Trophoblast cell (in vitro differentiated cells and primary cell): Measurements from ENCODE around the gene POLE4. TPM values are rescaled to one million over a fixed set of nuclear protein-coding genes. Genes with fewer than 3 reads are reported as not detected.

Source experiments
- DNase-seq, 2 donors: peaks; one replicate each; pipeline ENCODE4 v3.0.0-alpha.2; 2016
- H2AFZ ChIP-seq: 2 replicates; pipeline ENCODE4 v1.6.1; 2013; ENCODE audit warnings: low read length, moderate library complexity, mild to moderate bottlenecking; ENCODE audit not compliant: insufficient read depth, poor library complexity
- H2AK5ac ChIP-seq: 2 replicates; pipeline ENCODE4 v1.6.1; 2013; ENCODE audit warnings: mild to moderate bottlenecking, low read length
- H2BK120ac ChIP-seq: 2 replicates; pipeline ENCODE4 v1.6.1; 2013; ENCODE audit warnings: low read length, mild to moderate bottlenecking, moderate library complexity; ENCODE audit not compliant: insufficient read depth, poor library complexity
- H2BK12ac ChIP-seq: 2 replicates; pipeline ENCODE4 v1.6.1; 2013; ENCODE audit warnings: mild to moderate bottlenecking, low read length, moderate library complexity
- H2BK5ac ChIP-seq: 2 replicates; pipeline ENCODE4 v1.6.1; 2013; ENCODE audit warnings: low read length, low read depth, moderate library complexity, mild to moderate bottlenecking; ENCODE audit not compliant: poor library complexity
- H3K14ac ChIP-seq: 2 replicates; pipeline ENCODE4 v1.6.1; 2013; ENCODE audit warnings: mild to moderate bottlenecking, low read length
- H3K18ac ChIP-seq: 2 replicates; pipeline ENCODE4 v1.6.1; 2013; ENCODE audit warnings: mild to moderate bottlenecking, low read length
- H3K23ac ChIP-seq: 2 replicates; pipeline ENCODE4 v1.6.1; 2013; ENCODE audit warnings: low read length
- H3K27ac ChIP-seq: 2 replicates; pipeline ENCODE4 v1.5.1; 2013; ENCODE audit warnings: low read depth, mild to moderate bottlenecking, inconsistent platforms, low read length, moderate library complexity
- H3K27me3 ChIP-seq: 2 replicates; pipeline ENCODE4 v1.6.1; 2013; ENCODE audit warnings: inconsistent platforms, mild to moderate bottlenecking, low read length, moderate library complexity; ENCODE audit not compliant: insufficient read depth
- H3K36me3 ChIP-seq, 2 experiments: 1 replicate in 1 of 2; 2 replicates in 1 of 2; pipeline ENCODE4 v1.6.1; 2013; ENCODE audit warnings: low read length in 2 of 2, mild to moderate bottlenecking in 2 of 2, moderate library complexity in 1 of 2; ENCODE audit not compliant: insufficient read depth in 2 of 2, control insufficient read depth in 1 of 2
- H3K4ac ChIP-seq: 2 replicates; pipeline ENCODE4 v1.6.1; 2013; ENCODE audit warnings: low read depth, mild to moderate bottlenecking, low read length, moderate library complexity
- H3K4me1 ChIP-seq, 2 experiments: 1 replicate in 1 of 2; 2 replicates in 1 of 2; pipeline ENCODE4 v1.6.1; 2013; ENCODE audit warnings: low read length in 2 of 2, mild to moderate bottlenecking in 2 of 2, moderate library complexity in 1 of 2; ENCODE audit not compliant: insufficient read depth in 2 of 2, control insufficient read depth in 1 of 2
- H3K4me2 ChIP-seq: 2 replicates; pipeline ENCODE4 v1.6.1; 2013; ENCODE audit warnings: inconsistent platforms, mild to moderate bottlenecking, low read length, moderate library complexity
- H3K4me3 ChIP-seq: 2 replicates; pipeline ENCODE4 v1.5.1; 2013; ENCODE audit warnings: mild to moderate bottlenecking, low read depth, low read length, inconsistent platforms
- H3K79me1 ChIP-seq: one replicate; pipeline ENCODE4 v1.6.1; 2013; ENCODE audit warnings: low read length
- H3K79me2 ChIP-seq: 2 replicates; pipeline ENCODE4 v1.6.1; 2013; ENCODE audit warnings: low read length, mild to moderate bottlenecking; ENCODE audit not compliant: control insufficient read depth, insufficient read depth, poor library complexity
- H3K9ac ChIP-seq: 2 replicates; pipeline ENCODE4 v1.6.1; 2013; ENCODE audit warnings: mild to moderate bottlenecking, low read length
- H3K9me3 ChIP-seq: 2 replicates; pipeline ENCODE4 v1.6.1; 2013; ENCODE audit warnings: low read depth, mild to moderate bottlenecking, control low read depth, inconsistent platforms, low read length; ENCODE audit not compliant: insufficient read depth
- H4K12ac ChIP-seq: 2 replicates; pipeline ENCODE4 v1.6.1; 2013; ENCODE audit warnings: low read depth, mild to moderate bottlenecking, low read length, moderate library complexity
- H4K8ac ChIP-seq: 2 replicates; pipeline ENCODE4 v1.6.1; 2013; ENCODE audit warnings: low read depth, mild to moderate bottlenecking, low read length, moderate library complexity
- H4K91ac ChIP-seq: one replicate; pipeline ENCODE4 v1.6.1; 2013; ENCODE audit warnings: low read depth, mild to moderate bottlenecking, low read length, moderate library complexity
- WGBS: extraction: QIAGEN DNeasy Blood & Tissue Kit; methylation state at CpG from one replicate; pipeline ENCODE4 v1.1.7; 2013; ENCODE audit warnings: missing lambda C conversion rate; ENCODE audit not compliant: insufficient read length, insufficient coverage; ENCODE audit errors: extremely low coverage; 5-methylcytosine and 5-hydroxymethylcytosine counted together
- polyA plus RNA-seq: library from polyadenylated mRNA; stranded (reverse); fragments of 200-250 nt; gene quantifications from 2 replicates; pipeline ENCODE4 v1.2.3, GENCODE V29; 2013

POLE4 gene
- polyA plus RNA-seq = 13.3 and 14.5 TPM in 2 replicates

GRCh38 chr2:74958274-74959105 is at the start of gene POLE4:
Gene POLE4, plus strand, starts transcription at chr2:74958643. Its CDS starts 37 bp downstream, at chr2:74958680.
- Histone ChIP-seq H3K18ac (peak within 1 kb of the TSS; percentile 79), H3K4ac (peak within 1 kb of the TSS; percentile 35), H3K23ac (no peak within 1 kb of the TSS), H3K9me3 (peaks cover 4% of the 10 kb centered on the region), H3K79me1 (peaks cover 7% of the 10 kb centered on the region), H3K4me3 (peak within 1 kb of the TSS; percentile 85), H3K27ac (peak within 1 kb of the TSS; percentile 52), H4K8ac (peak within 1 kb of the TSS; percentile 87), H3K36me3 (peaks cover 0 to under 1% of the 10 kb centered on the region in 2 experiments), H2BK5ac (peak within 1 kb of the TSS; percentile 43), H4K91ac (peak within 1 kb of the TSS; percentile 86), H2BK120ac (peak within 1 kb of the TSS; percentile 64), H3K14ac (peak within 1 kb of the TSS; percentile 44), H4K12ac (peak within 1 kb of the TSS; percentile 78), H3K4me2 (peak within 1 kb of the TSS; percentile 89), H3K27me3 (no peaks in the 10 kb centered on the region), H3K4me1 (peaks cover 4 to 6% of the 10 kb centered on the region in 2 experiments), H2BK12ac (no peak within 1 kb of the TSS), H2AFZ (peak within 1 kb of the TSS; percentile 96), H3K9ac (peak within 1 kb of the TSS; percentile 75), H2AK5ac (peak within 1 kb of the TSS; percentile 24), H3K79me2 (peaks cover 3% of the 10 kb centered on the region)
- peak; percentile 77 to 91 for DNase-seq
- WGBS = no CpG with 5 or more reads among the region's 81 CpGs

GRCh38 chr2:74908748-74909444 is 49.5 kb upstream of the POLE4 start:
- no peak overlapping the region for H2BK12ac ChIP-seq
- no peak overlapping the region for H4K12ac ChIP-seq
- H3K36me3 ChIP-seq = no peaks in the 10 kb centered on the region
- H3K9me3 ChIP-seq = peaks cover 3% of the 10 kb centered on the region
- WGBS = no CpG with 5 or more reads among the region's 31 CpGs
- H3K4me3 ChIP-seq = no peak overlapping the region
- H3K9ac ChIP-seq = no peak overlapping the region
- H3K23ac ChIP-seq = no peak overlapping the region
- no peaks in the 10 kb centered on the region for H3K79me1 ChIP-seq
- no peak overlapping the region for H3K14ac ChIP-seq
- H3K4me1 ChIP-seq = no peaks in the 10 kb centered on the region
- H3K4ac ChIP-seq = no peak overlapping the region
- no peak overlapping the region for H3K27ac ChIP-seq
- no peaks in the 10 kb centered on the region for H3K79me2 ChIP-seq
- no peak overlapping the region for H3K18ac ChIP-seq
- no peak overlapping the region for H2BK120ac ChIP-seq
- H3K27me3 ChIP-seq = no peaks in the 10 kb centered on the region
- no peak overlapping the region for H4K91ac ChIP-seq
- no peak overlapping the region for H2BK5ac ChIP-seq
- DNase-seq = peak; percentile 7 to 49
- no peak overlapping the region for H4K8ac ChIP-seq
- H3K4me2 ChIP-seq = peak overlapping the region; percentile 40
- no peak overlapping the region for H2AK5ac ChIP-seq
- no peak overlapping the region for H2AFZ ChIP-seq

- no peak overlapping the region for H4K12ac ChIP-seq
- no peak overlapping the region for H3K23ac ChIP-seq
- no peaks in the 10 kb centered on the region for H3K79me2 ChIP-seq
- no peak overlapping the region for H2BK5ac ChIP-seq
- H2BK120ac ChIP-seq = no peak overlapping the region
- no peak overlapping the region for H2AFZ ChIP-seq
- no peak overlapping the region for H4K91ac ChIP-seq
- no peak overlapping the region for H3K9ac ChIP-seq
- H3K14ac ChIP-seq = no peak overlapping the region
- H2BK12ac ChIP-seq = no peak overlapping the region
- WGBS = no CpG with 5 or more reads among the region's 1 CpG
- H4K8ac ChIP-seq = no peak overlapping the region
- no peak overlapping the region for H3K27ac ChIP-seq
- no peak for DNase-seq
- no peak overlapping the region for H3K4me3 ChIP-seq
- H3K36me3 ChIP-seq = no peaks in the 10 kb centered on the region
- H3K4me1 ChIP-seq = no peaks in the 10 kb centered on the region
- no peak overlapping the region for H3K4me2 ChIP-seq
- no peak overlapping the region for H2AK5ac ChIP-seq
- no peak overlapping the region for H3K18ac ChIP-seq
- H3K79me1 ChIP-seq = no peaks in the 10 kb centered on the region
- H3K27me3 ChIP-seq = no peaks in the 10 kb centered on the region
- peaks cover 3% of the 10 kb centered on the region for H3K9me3 ChIP-seq
- H3K4ac ChIP-seq = no peak overlapping the region
Observed at GRCh38 chr2:74910245-74910644, 48.2 kb upstream of the POLE4 start.

- H3K9me3 ChIP-seq = peaks cover 3% of the 10 kb centered on the region
- no peak overlapping the region for H3K27ac ChIP-seq
- no peak overlapping the region for H3K4me3 ChIP-seq
- no peaks in the 10 kb centered on the region for H3K79me1 ChIP-seq
- no peak overlapping the region for H3K9ac ChIP-seq
- no peak overlapping the region for H3K4ac ChIP-seq
- DNase-seq = no peak
- no peak overlapping the region for H2BK120ac ChIP-seq
- H3K27me3 ChIP-seq = no peaks in the 10 kb centered on the region
- H2AK5ac ChIP-seq = no peak overlapping the region
- no CpG with 5 or more reads among the region's 4 CpGs for WGBS
- H3K23ac ChIP-seq = no peak overlapping the region
- H3K79me2 ChIP-seq = no peaks in the 10 kb centered on the region
- no peak overlapping the region for H2BK5ac ChIP-seq
- H3K14ac ChIP-seq = no peak overlapping the region
- H2BK12ac ChIP-seq = no peak overlapping the region
- H4K12ac ChIP-seq = no peak overlapping the region
- H3K4me1 ChIP-seq = no peaks in the 10 kb centered on the region
- no peak overlapping the region for H4K8ac ChIP-seq
- H3K36me3 ChIP-seq = no peaks in the 10 kb centered on the region
- no peak overlapping the region for H3K4me2 ChIP-seq
- no peak overlapping the region for H4K91ac ChIP-seq
- H2AFZ ChIP-seq = no peak overlapping the region
- no peak overlapping the region for H3K18ac ChIP-seq
Observed at GRCh38 chr2:74911061-74911460, 47.4 kb upstream of the POLE4 start.
